Measurements from ENCODE around the gene JAG2. TPM values are rescaled to one million over a fixed set of nuclear protein-coding genes. Genes with fewer than 3 reads are reported as not detected.
"Not testable (repeated sequence)": the region's sequence is repeated elsewhere in the genome, so short reads cannot be mapped to it uniquely, and the experiment has no call there.

The JAG2 gene
- total and polyA plus RNA-seq, 10 donors = 3.0 to 14.3 (median 6.4) TPM

GRCh38 chr14:105116451-105117256 lies 51.9 kb downstream of the JAG2 start:
- DNase-seq = no peak
- H3K27ac ChIP-seq = no peak overlapping the region

GRCh38 chr14:105109243-105109642 lies 59.3 kb downstream of the JAG2 start:
- H3K27ac ChIP-seq; H3K4me3 ChIP-seq; H3K9me3 ChIP-seq; H3K36me3 ChIP-seq; DNase-seq; H3K4me1 ChIP-seq; intact Hi-C loops (cut with DNase I; ENCODE audit: low total_unique reads): not testable (repeated sequence)
- peaks cover 0 to 42% (median 0%) of the 10 kb centered on the region in 7 donors for H3K27me3 ChIP-seq (replicated peaks in 1 of 7)
- WGBS, 5 donors = 89 to 95% (median 92%) methylated on average over 8 of the region's 8 CpGs

More at GRCh38 chr14:105116451-105117256, 51.9 kb downstream of the JAG2 start:
- Histone ChIP-seq H3K4me3 (no peak overlapping the region), H3K4me1 (no peaks in the 10 kb centered on the region), H3K36me3 (no peaks in the 10 kb centered on the region), H3K27me3 (replicated peaks in 1 of 7) (peaks cover 0 to 29% (median 4%) of the 10 kb centered on the region in 7 donors), H3K9me3 (peaks cover 0 to 19% (median 12%) of the 10 kb centered on the region in 8 donors)
- no peak for TF ChIP-seq POLR2AphosphoS5 (IDR thresholded peaks at IDR 0.05)
- no peak for TF ChIP-seq CTCF (IDR thresholded peaks at IDR 0.05 in 8 of 11, conservative IDR thresholded peaks at IDR 0.05 in 3 of 11)
- TF ChIP-seq POLR2A (IDR thresholded peaks at IDR 0.05) = no peak
- WGBS, 5 donors = 79 to 92% (median 90%) methylated on average over 11 to 12 of the region's 12 CpGs
- intact Hi-C loops (cut with DNase I; ENCODE audit: low total_unique reads) = no loop called here

GRCh38 chr14:105108516-105108864 lies 60.1 kb downstream of the JAG2 start:
- Histone ChIP-seq H3K27me3 (replicated peaks in 1 of 7) (peaks cover 0 to 49% (median 0%) of the 10 kb centered on the region in 7 donors), H3K4me3 (no peak overlapping the region), H3K4me1 (no peaks in the 10 kb centered on the region), H3K27ac (no peak overlapping the region), H3K36me3 (no peaks in the 10 kb centered on the region), H3K9me3 (no peaks in the 10 kb centered on the region)
- 68 to 85% (median 74%) methylated on average over 7 of the region's 7 CpGs for WGBS, 5 donors
- TF ChIP-seq CTCF (IDR thresholded peaks at IDR 0.05 in 8 of 11, conservative IDR thresholded peaks at IDR 0.05 in 3 of 11) (no peak), POLR2A (IDR thresholded peaks at IDR 0.05) (no peak)
- no peak for DNase-seq
- intact Hi-C loops (cut with DNase I; ENCODE audit: low total_unique reads) = no loop called here

- no peaks in the 10 kb centered on the region for H3K36me3 ChIP-seq
- TF ChIP-seq CTCF (IDR thresholded peaks at IDR 0.05 in 8 of 11, conservative IDR thresholded peaks at IDR 0.05 in 3 of 11) = no peak
- no peak for TF ChIP-seq POLR2AphosphoS5 (IDR thresholded peaks at IDR 0.05)
- no peak for TF ChIP-seq POLR2A (IDR thresholded peaks at IDR 0.05)
- H3K4me1 ChIP-seq = no peaks in the 10 kb centered on the region
- no peak for DNase-seq
- H3K27me3 ChIP-seq (replicated peaks in 1 of 7) = peaks cover 0 to 55% (median 3%) of the 10 kb centered on the region in 7 donors
- no peaks in the 10 kb centered on the region for H3K9me3 ChIP-seq
- no peak overlapping the region for H3K27ac ChIP-seq
- WGBS, 5 donors = 75 to 84% (median 80%) methylated on average over 9 of the region's 9 CpGs
- no peak overlapping the region for H3K4me3 ChIP-seq
- intact Hi-C loops (cut with DNase I; ENCODE audit: low total_unique reads) = no loop called here
These were observed 60.6 kb downstream of the JAG2 start for GRCh38 chr14:105107781-105108515.

All from spleen (tissue), 11 donors.